DND-41 (cell line): ENCODE measurements around the gene EVC2.

Experiments used
- CTCF ChIP-seq: IDR thresholded peaks from 2 replicates; pipeline ENCODE4 v1.5.1; 2012; ENCODE audit warnings: borderline replicate concordance, low read length, moderate library complexity, mild to moderate bottlenecking; ENCODE audit not compliant: poor library complexity, severe bottlenecking; ENCODE audit errors: extremely low read depth
- EZH2 ChIP-seq: IDR thresholded peaks from 3 replicates; pipeline ENCODE4 v1.6.1; 2012; ENCODE audit warnings: borderline replicate concordance, low read depth, mild to moderate bottlenecking, moderate library complexity, low read length, inconsistent platforms; ENCODE audit not compliant: severe bottlenecking

GRCh38 chr4:5656415-5656814, 51.9 kb downstream of the EVC2 start:
- TF ChIP-seq CTCF: no peak
- TF ChIP-seq EZH2: no peak
